ENCODE measurements around the gene UTP18.
"Not testable (repeated sequence)": the region's sequence is repeated elsewhere in the genome, so short reads cannot be mapped to it uniquely, and the experiment has no call there.

UTP18 gene

DNA sequence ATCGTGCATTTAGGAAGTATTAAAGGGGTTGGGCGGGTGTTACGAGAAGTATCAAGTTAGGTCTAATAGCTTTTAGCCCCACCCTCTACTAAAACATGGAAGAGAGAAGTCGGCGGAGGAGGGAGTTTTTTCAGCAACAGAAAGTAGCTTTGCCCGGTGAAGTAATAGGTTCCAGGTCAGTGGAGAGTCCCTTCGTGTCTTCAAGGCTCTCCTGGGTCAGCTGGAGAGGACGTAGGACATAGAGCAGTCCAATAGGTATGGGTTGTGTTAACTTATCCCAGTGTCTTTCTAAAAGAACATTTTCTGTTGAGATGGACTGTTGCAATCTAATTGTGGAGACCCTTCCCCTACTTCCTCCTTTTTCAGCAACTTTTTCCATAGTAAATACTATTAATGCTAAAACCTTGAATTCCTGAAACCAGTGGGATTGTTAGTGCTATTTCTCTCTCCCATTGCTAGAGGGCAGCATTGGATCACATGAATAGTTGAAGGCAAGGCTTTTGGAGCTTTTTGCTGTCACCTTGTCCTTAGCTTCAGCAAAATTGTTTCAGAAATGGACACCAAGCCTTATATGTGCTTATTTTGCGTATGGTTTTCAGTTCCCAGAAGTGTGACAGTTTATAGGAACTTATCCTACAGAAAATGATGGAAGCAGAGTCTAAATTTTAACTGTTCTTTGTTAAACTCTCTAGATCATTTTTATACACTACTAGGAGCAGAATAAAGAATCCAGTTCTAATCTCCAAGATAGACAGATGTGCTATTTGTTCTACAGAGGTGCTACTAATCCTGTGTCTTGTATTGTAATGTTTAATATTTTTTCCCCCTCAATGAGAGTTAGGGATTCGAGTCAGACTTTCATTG is 38.4 kb downstream of the UTP18 start:
- no peak overlapping the region for H3K4me3 ChIP-seq (ENCODE audit: control insufficient read depth, low read depth, low read length)
- DNase-seq (ENCODE audit: low read depth): peak; percentile 54
- TF ChIP-seq, protein P1, sequence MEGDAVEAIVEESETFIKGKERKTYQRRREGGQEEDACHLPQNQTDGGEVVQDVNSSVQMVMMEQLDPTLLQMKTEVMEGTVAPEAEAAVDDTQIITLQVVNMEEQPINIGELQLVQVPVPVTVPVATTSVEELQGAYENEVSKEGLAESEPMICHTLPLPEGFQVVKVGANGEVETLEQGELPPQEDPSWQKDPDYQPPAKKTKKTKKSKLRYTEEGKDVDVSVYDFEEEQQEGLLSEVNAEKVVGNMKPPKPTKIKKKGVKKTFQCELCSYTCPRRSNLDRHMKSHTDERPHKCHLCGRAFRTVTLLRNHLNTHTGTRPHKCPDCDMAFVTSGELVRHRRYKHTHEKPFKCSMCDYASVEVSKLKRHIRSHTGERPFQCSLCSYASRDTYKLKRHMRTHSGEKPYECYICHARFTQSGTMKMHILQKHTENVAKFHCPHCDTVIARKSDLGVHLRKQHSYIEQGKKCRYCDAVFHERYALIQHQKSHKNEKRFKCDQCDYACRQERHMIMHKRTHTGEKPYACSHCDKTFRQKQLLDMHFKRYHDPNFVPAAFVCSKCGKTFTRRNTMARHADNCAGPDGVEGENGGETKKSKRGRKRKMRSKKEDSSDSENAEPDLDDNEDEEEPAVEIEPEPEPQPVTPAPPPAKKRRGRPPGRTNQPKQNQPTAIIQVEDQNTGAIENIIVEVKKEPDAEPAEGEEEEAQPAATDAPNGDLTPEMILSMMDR (conservative IDR thresholded peaks at IDR 0.05; ENCODE audit: control insufficient read depth, insufficient read depth, low read depth, low read length): peak; percentile 84

DNA sequence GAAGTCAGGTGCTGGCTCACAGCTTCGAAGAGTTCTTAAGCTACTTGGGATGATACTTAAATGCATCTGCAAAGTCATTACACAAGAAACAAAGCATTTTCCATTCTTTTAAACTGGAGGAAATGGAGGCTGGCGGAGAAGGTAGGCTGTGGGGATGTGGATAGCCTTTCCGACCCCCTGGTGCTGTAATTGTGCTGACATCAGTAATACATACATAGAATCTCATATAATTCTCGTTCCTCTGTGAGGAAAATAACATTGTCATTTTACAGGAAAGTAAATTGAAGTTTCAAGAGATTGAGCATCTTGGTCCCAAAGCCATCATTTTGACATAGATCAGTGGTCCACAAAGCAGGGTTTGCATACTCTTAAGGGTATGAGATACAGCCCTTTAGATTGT is 39.5 kb downstream of the UTP18 start:
- no peak for DNase-seq (ENCODE audit: low read depth)
- H3K4me3 ChIP-seq (ENCODE audit: control insufficient read depth, low read depth, low read length): no peak overlapping the region
- TF ChIP-seq, protein P1 (conservative IDR thresholded peaks at IDR 0.05; ENCODE audit: control insufficient read depth, insufficient read depth, low read depth, low read length): no peak

DNA sequence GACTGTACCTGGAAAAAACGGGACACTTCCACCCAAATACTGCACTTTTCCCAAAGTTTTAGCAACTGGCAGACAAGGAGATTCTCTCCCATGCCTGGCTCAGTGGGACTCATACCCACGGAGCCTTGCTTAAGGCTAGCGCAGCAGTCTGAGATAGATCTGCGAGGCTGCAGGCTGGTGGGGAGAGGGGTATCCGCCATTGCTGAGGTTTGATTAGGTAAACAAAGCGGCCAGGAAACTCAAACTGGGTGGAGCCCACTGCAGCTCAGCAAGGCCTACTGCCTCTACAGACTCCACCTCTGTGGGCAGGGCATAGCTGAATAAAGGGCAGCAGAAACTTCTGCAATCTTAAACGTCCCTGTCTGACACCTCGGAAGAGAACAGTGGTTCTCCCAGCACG is 44.8 kb downstream of the UTP18 start:
- no peak for DNase-seq (ENCODE audit: low read depth)
- H3K4me3 ChIP-seq (ENCODE audit: control insufficient read depth, low read depth, low read length): no peak overlapping the region
- TF ChIP-seq, protein P1 (conservative IDR thresholded peaks at IDR 0.05; ENCODE audit: control insufficient read depth, insufficient read depth, low read depth, low read length): no peak

DNA sequence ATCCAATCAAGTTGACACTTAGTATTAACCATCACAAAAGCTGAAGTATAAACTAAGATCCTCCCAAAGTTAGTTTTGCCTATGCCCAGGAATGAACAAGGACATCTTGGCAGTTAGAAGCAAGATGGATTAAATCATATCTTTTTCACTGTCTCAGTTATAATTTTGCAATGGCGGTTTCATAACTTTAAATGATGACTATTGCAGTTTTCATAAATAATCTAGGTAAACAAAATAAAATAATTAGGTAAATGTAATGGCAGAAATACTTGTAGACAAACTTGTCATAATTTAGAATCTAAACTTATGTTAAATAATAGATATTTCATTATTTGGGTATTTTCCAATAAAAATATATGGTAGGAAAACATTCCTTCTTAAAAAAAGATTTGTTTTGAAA is 51.7 kb downstream of the UTP18 start:
- DNase-seq (ENCODE audit: low read depth); H3K4me3 ChIP-seq (ENCODE audit: control insufficient read depth, low read depth, low read length): not testable (repeated sequence)

DNA sequence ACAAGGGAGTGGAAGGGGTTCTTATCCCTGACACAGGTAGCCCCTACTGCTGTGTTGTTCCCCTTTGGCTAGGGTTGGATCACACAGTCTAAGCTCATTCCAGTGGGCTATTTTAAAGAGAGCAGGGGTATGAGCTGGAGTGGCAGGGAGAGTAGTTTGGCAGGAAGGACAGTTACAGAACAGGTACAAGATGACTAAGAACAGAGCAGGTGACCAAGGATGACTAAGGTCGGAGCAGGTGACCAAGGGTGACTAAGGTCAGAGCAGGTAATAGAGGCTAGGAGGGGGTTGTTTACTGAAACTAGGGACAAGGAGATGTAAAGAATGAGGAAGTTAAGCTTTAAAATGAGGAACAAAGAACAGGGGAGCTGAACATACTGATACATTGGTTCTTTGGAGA is 58.8 kb downstream of the UTP18 start:
- DNase-seq (ENCODE audit: low read depth): no peak
- TF ChIP-seq, protein P1 (conservative IDR thresholded peaks at IDR 0.05; ENCODE audit: control insufficient read depth, insufficient read depth, low read depth, low read length): no peak
- no peak overlapping the region for H3K4me3 ChIP-seq (ENCODE audit: control insufficient read depth, low read depth, low read length)

DNA sequence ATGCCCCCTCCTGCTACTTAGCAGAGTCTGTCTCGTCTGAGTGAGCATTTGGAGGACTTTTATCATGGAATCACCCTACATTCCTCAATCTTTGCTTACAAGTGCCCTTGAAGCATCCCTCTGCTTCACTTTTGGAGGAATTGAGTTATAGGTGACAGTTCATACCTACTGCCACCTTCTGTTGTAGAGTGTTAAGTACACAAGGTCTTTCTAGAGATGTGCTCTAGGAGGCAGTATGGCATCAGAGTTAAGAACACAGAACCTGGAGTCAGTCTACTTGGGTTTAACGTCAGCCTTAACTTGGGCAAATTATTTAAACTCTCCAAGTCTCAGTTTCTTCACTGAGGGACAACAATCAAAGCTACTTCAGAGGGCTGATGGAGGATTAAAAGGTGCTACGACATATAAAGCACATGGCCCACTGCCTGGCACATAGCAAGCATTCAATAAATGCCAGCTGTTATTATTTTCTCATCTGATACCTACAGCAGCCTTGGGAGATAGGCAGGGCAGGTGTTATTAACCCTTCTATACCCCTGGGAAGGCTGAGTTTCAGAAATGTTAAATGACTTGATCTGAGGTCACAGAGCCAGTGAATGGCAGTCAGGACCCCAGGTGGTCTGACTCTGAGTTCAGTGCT is 62.2 kb downstream of the UTP18 start:
- TF ChIP-seq, protein P1 (conservative IDR thresholded peaks at IDR 0.05; ENCODE audit: control insufficient read depth, insufficient read depth, low read depth, low read length): peak; percentile 43

DNA sequence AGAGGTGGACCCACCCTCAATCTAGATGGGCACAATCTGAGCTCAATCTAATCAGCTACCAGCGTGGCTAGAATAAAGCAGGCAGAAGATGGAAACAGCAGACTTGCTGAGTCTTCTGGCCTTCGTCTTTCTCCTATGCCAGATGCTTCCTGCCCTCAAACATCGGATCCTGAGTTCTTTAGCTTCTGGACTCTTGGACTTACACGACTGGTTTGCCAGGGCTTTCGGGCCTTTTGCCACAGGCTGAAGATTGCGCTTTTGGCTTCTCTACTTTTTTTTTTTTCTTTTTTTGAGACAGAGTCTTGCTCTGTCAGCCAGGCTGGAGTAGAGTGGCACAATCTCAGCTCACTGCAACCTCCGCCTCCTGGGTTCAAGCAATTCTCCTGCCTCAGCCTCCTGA is 65.1 kb downstream of the UTP18 start:
- no peak for DNase-seq (ENCODE audit: low read depth)
- no peak overlapping the region for H3K4me3 ChIP-seq (ENCODE audit: control insufficient read depth, low read depth, low read length)
- TF ChIP-seq, protein P1 (conservative IDR thresholded peaks at IDR 0.05; ENCODE audit: control insufficient read depth, insufficient read depth, low read depth, low read length): no peak

More for the DNA sequence above, 62.2 kb downstream of the UTP18 start:
- DNase-seq (ENCODE audit: low read depth): peak; percentile 22
- no peak overlapping the region for H3K4me3 ChIP-seq (ENCODE audit: control insufficient read depth, low read depth, low read length)

DNA sequence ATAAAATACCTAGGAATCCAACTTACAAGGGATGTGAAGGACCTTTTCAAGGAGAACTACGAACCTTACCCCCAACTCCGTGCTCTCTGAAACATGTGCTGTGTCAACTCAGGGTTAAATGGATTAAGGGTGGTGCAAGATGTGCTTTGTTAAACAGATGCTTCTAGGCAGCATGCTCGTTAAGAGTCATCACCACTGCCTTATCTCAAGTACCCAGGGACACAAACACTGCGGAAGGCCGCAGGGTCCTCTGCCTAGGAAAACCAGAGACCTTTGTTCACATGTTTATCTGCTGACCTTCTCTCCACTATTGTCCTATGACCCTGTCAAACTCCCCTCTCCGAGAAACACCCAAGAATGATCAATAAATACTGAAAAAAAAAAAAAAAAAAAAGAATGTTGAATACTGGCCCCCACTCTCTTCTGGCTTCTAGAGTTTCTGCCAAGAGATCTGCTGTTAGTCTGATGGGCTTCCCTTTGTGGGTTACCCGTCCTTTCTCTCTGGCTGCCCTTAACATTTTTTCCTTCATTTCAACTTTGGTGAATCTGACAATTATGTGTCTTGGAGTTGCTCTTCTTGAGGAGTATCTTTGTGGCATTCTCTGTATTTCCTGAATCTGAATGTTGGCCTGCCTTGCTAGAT is 70.6 kb downstream of the UTP18 start:
- DNase-seq (ENCODE audit: low read depth); H3K4me3 ChIP-seq (ENCODE audit: control insufficient read depth, low read depth, low read length): not testable (repeated sequence)
